ENCODE measurements around the gene SHB. TPM values are rescaled to one million over a fixed set of nuclear protein-coding genes. Genes with fewer than 3 reads are reported as not detected.

The SHB gene
- total RNA-seq, 2 donors from 2014 or later: 33.9 to 39.9 TPM

DNA sequence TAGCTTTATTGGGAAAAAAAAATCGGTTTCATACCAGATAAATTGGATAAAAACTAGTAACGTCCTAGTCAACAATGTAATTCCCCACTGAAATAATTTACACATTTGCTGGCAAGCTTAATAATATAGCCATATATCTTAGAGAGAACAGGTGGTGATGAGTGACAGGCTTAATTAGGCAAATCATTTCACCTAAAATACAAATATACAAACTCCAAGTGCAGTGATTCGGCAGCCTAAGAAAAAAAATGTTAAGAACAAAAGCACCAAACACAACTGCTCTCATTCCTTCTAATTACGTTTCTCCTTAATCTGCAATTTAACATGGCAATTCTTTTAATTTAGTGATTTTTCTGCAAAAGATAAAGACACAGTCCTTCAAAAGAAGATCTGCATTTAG lies 109.1 kb downstream of the SHB start:
- no peak for DNase-seq (ENCODE audit: low spot score)
- no peaks in the 10 kb centered on the region for H3K9me3 ChIP-seq
- H3K27ac ChIP-seq: no peak overlapping the region
- TF ChIP-seq CTCF (IDR thresholded peaks at IDR 0.05): no peak
- peaks cover 0 to 49% of the 10 kb centered on the region in 2 donors for H3K4me1 ChIP-seq
- no peak overlapping the region for H3K4me3 ChIP-seq
- H3K36me3 ChIP-seq: peaks cover 9% of the 10 kb centered on the region
- H3K27me3 ChIP-seq: no peaks in the 10 kb centered on the region

- H3K36me3 ChIP-seq: peaks cover 15% of the 10 kb centered on the region
- H3K27ac ChIP-seq: no peak overlapping the region
- H3K9me3 ChIP-seq: no peaks in the 10 kb centered on the region
- H3K4me3 ChIP-seq: no peak overlapping the region
- TF ChIP-seq CTCF (IDR thresholded peaks at IDR 0.05): no peak
- DNase-seq (ENCODE audit: low spot score): no peak
- peaks cover 0 to 53% of the 10 kb centered on the region in 2 donors for H3K4me1 ChIP-seq
- no peaks in the 10 kb centered on the region for H3K27me3 ChIP-seq
Measured at GRCh38 chr9:37958154-37958553, 110.9 kb downstream of the SHB start.

GRCh38 chr9:37957664-37957953 lies 111.4 kb downstream of the SHB start:
- Histone ChIP-seq H3K27ac (peak overlapping the region in 1 of 2 donors; percentile 9), H3K27me3 (no peaks in the 10 kb centered on the region), H3K36me3 (peaks cover 15% of the 10 kb centered on the region), H3K4me1 (peaks cover 0 to 53% of the 10 kb centered on the region in 2 donors), H3K4me3 (no peak overlapping the region), H3K9me3 (no peaks in the 10 kb centered on the region)
- no peak for DNase-seq (ENCODE audit: low spot score)
- TF ChIP-seq CTCF (IDR thresholded peaks at IDR 0.05): no peak

DNA sequence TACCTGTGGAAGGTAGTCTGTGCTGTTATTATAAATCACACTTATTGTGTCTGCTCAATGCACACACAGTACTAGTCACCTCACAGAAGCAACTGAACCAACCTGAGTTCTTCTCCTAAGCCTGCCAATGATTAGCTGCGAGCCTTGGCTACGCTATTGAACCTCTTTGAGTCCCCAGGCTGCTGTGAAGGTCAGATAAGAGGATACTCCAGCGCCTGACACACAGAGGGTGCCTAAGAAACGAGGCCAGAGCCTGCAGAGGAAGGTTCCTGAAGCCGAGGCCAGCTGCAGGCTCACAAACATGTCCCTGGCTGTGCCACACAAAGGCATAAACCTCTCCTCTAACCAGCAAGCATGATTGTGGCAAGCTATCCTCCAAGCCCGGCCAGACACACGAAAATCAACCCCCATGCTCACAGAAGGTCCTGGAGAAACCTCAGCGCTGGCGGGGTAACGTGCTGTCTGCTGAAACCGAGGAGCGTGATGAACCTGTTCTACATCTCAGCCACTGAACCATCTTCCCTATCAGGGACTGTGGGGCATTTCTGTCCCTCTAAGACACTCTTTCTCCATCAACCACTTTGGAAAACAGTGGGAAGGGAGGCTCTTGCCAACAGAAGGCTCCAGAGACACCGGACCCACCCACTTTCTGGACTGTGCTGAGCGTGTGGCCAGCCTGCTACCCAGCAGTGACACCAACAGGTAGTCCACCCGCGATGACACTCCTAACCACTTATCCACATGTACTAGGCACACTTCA lies 111.9 kb downstream of the SHB start:
- H3K4me1 ChIP-seq: peaks cover 0 to 53% of the 10 kb centered on the region in 2 donors
- H3K36me3 ChIP-seq: peaks cover 20% of the 10 kb centered on the region
- H3K9me3 ChIP-seq: no peaks in the 10 kb centered on the region
- peak overlapping the region; percentile 9 to 36 for H3K27ac ChIP-seq
- no peak for DNase-seq (ENCODE audit: low spot score)
- H3K27me3 ChIP-seq: no peaks in the 10 kb centered on the region
- no peak overlapping the region for H3K4me3 ChIP-seq
- no peak for TF ChIP-seq CTCF (IDR thresholded peaks at IDR 0.05)

DNA sequence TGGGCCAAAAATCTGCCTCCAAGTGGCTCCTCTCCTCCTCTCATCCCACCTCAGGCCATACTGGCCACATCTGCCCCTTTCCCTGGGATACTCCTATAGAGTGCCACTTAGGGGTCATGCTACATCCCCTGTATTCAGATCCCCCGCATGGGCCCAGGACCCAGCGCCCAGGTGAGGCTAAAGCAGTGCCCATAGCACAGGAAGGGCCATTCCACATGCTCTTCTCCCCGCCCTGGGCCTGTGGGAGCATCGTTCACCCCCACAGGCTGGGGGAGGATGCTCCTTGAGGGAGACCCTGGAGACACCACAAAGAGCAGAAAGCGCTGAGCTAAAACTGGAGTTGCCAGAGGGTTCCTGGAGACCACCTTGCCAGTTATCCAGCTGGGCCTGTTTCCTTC lies 112.6 kb downstream of the SHB start:
- no peak for DNase-seq (ENCODE audit: low spot score)
- H3K27me3 ChIP-seq: no peaks in the 10 kb centered on the region
- H3K4me3 ChIP-seq: no peak overlapping the region
- no peaks in the 10 kb centered on the region for H3K9me3 ChIP-seq
- H3K27ac ChIP-seq: peak overlapping the region in 1 of 2 donors; percentile 9
- peaks cover 22% of the 10 kb centered on the region for H3K36me3 ChIP-seq
- no peak for TF ChIP-seq CTCF (IDR thresholded peaks at IDR 0.05)
- H3K4me1 ChIP-seq: peaks cover 0 to 54% of the 10 kb centered on the region in 2 donors
